ENCODE measurements around the gene CHCHD6. TPM values are rescaled to one million over a fixed set of nuclear protein-coding genes. Genes with fewer than 3 reads are reported as not detected.

CHCHD6 gene
- total RNA-seq, result 11.7 and 13.9 TPM in 2 replicates

GRCh38 chr3:126703512-126704493 lies at the start of gene CHCHD6:
Gene CHCHD6 (plus strand): TSS chr3:126704240. CDS start chr3:126704313, 73 bp downstream.

GRCh38 chr3:126654571-126655383 lies 49.3 kb upstream of the CHCHD6 start, which contains the start of gene TXNRD3:
Gene TXNRD3 (minus strand): TSS chr3:126655124.

GRCh38 chr3:126982471-126983175 lies 278.6 kb downstream of the CHCHD6 start, which contains the start of gene PLXNA1:
Gene PLXNA1 (plus strand): TSS chr3:126983115. CDS start chr3:126988594, 5,479 bp downstream.

Other genes starting within 250 kb of the CHCHD6 start
- gene ZXDC, start 228.3 kb upstream of the CHCHD6 start, total RNA-seq, result 16.3 and 31.4 TPM in 2 replicates
- not detected in 2 replicates for gene UROC1, start 186.5 kb upstream of the CHCHD6 start, total RNA-seq
- gene CHST13, start 180.1 kb upstream of the CHCHD6 start, total RNA-seq, result 0.16 and 0.63 TPM in 2 replicates
- gene C3orf22, start 145.3 kb upstream of the CHCHD6 start, total RNA-seq, result not detected in 2 replicates
- gene TXNRD3, start 49.1 kb upstream of the CHCHD6 start, total RNA-seq, result 7.7 and 11.5 TPM in 2 replicates

All from mesangial cell (primary cell).